HG02981 (cell line): ENCODE results near the gene ARL5B.
"Not testable (repeated sequence)": the region's sequence is repeated elsewhere in the genome, so short reads cannot be mapped to it uniquely, and the experiment has no call there.

Source experiments
- ATAC-seq: cut with Tn5 transposase; IDR thresholded peaks from one replicate; pipeline ENCODE4 v1.9.1; 2021; ENCODE audit warnings: mild to moderate bottlenecking, moderate library complexity; ENCODE audit not compliant: unreplicated experiment

ARL5B gene

GRCh38 chr10:18659125-18659818, at the start of gene ARL5B:
Gene ARL5B, plus strand, starts transcription at chr10:18659431. Its CDS starts 207 bp downstream, at chr10:18659638.
- peak; percentile 87 for ATAC-seq

- ATAC-seq: no peak
Measured at GRCh38 chr10:18610517-18610916, 48.7 kb upstream of the ARL5B start.

- ATAC-seq: no peak
Measured at GRCh38 chr10:18611168-18611567, 48.1 kb upstream of the ARL5B start.

- ATAC-seq: no peak
Measured at GRCh38 chr10:18615618-18616017, 43.6 kb upstream of the ARL5B start.

GRCh38 chr10:18616337-18616736, 42.9 kb upstream of the ARL5B start:
- ATAC-seq: no peak

GRCh38 chr10:18619016-18619415, 40.2 kb upstream of the ARL5B start:
- no peak for ATAC-seq

GRCh38 chr10:18620856-18621255, 38.4 kb upstream of the ARL5B start:
- no peak for ATAC-seq

GRCh38 chr10:18623671-18624070, 35.6 kb upstream of the ARL5B start:
- not testable (repeated sequence) for ATAC-seq

GRCh38 chr10:18625886-18626285, 33.3 kb upstream of the ARL5B start:
- ATAC-seq: no peak

- not testable (repeated sequence) for ATAC-seq
Measured at GRCh38 chr10:18627452-18628018, 31.7 kb upstream of the ARL5B start.

- not testable (repeated sequence) for ATAC-seq
Measured at GRCh38 chr10:18632500-18632899, 26.7 kb upstream of the ARL5B start.

GRCh38 chr10:18635995-18636394, 23.2 kb upstream of the ARL5B start:
- ATAC-seq: no peak

- ATAC-seq: not testable (repeated sequence)
Measured at GRCh38 chr10:18637400-18637799, 21.8 kb upstream of the ARL5B start.

- not testable (repeated sequence) for ATAC-seq
Measured at GRCh38 chr10:18639719-18640118, 19.5 kb upstream of the ARL5B start.

- no peak for ATAC-seq
Measured at GRCh38 chr10:18647151-18647550, 12.1 kb upstream of the ARL5B start.

GRCh38 chr10:18647945-18648344, 11.3 kb upstream of the ARL5B start:
- no peak for ATAC-seq

GRCh38 chr10:18649364-18649959, 9.8 kb upstream of the ARL5B start:
- ATAC-seq: no peak

GRCh38 chr10:18650404-18650997, 8.7 kb upstream of the ARL5B start:
- no peak for ATAC-seq

GRCh38 chr10:18651324-18652007, 7.8 kb upstream of the ARL5B start, which contains the start of gene NSUN6:
Gene NSUN6, minus strand, starts transcription at chr10:18651587. Its CDS starts 384 bp downstream, at chr10:18651203.
- ATAC-seq: peak; percentile 99

- ATAC-seq: no peak
Measured at GRCh38 chr10:18653112-18653511, 6.1 kb upstream of the ARL5B start.

- ATAC-seq: no peak
Measured at GRCh38 chr10:18656724-18657123, 2.5 kb upstream of the ARL5B start.
